Right cardiac atrium (tissue), 5 donors: Measurements from ENCODE around the gene CDC42EP3. TPM values are rescaled to one million over a fixed set of nuclear protein-coding genes. Genes with fewer than 3 reads are reported as not detected.

ENCODE experiments used
- ATAC-seq, 2 donors: fragments of 200-7000 bp; cut with Tn5 transposase; one replicate each; pipeline versions ENCODE4 v1.8.0 to v1.9.1; 2020; ENCODE audit warnings: moderate library complexity in 2 of 2, mild to moderate bottlenecking in 1 of 2
- DNase-seq, 3 donors: peaks; one replicate each; pipeline ENCODE4 v3.0.0-alpha.2; 2020
- H3K27ac ChIP-seq: one replicate; pipeline ENCODE4 v1.5.1; 2013; ENCODE audit warnings: mild to moderate bottlenecking, low read length, control low read depth, moderate library complexity
- H3K27me3 ChIP-seq: one replicate; pipeline ENCODE4 v1.6.1; 2013; ENCODE audit not compliant: control insufficient read depth, insufficient read depth
- H3K4me1 ChIP-seq: one replicate; pipeline ENCODE4 v1.6.1; 2013; ENCODE audit warnings: low read length; ENCODE audit not compliant: control insufficient read depth, insufficient read depth
- H3K4me3 ChIP-seq: one replicate; pipeline ENCODE4 v1.5.1; 2013; ENCODE audit warnings: low read length, control low read depth
- H3K9me3 ChIP-seq: one replicate; pipeline ENCODE4 v1.6.1; 2013; ENCODE audit warnings: low read length; ENCODE audit not compliant: control insufficient read depth
- WGBS: extraction: QIAGEN DNeasy Blood & Tissue Kit; methylation state at CpG from one replicate; pipeline ENCODE4 v1.1.7; 2013; 5-methylcytosine and 5-hydroxymethylcytosine counted together
- intact Hi-C, 4 donors: fragments of 100-400 bp; cut with DNase I; formaldehyde crosslinking; loops; one replicate each; pipeline versions ENCODE4 v1.11.0 to v1.14.0; 2022 to 2023
- polyA plus RNA-seq: library from polyadenylated mRNA; stranded (reverse); fragments of 200-250 nt; gene quantifications from one replicate; pipeline ENCODE4 v1.2.3, GENCODE V29; 2013
- total RNA-seq, 4 donors: library from RNA; stranded (reverse); fragmentation: NEBNext Ultra II Directional; extraction: Animal tissue kit (Norgen Biotek cat#: 25700); gene quantifications; one replicate each; pipeline ENCODE4 v1.2.1, GENCODE V29; 2021
- donor health status: healthy with polysubstance abuse.
- donor health status: DM: no; HTN: yes; CAD: no.
- donor health status: DM: no; HTN: no; CAD: no.
- donor health status: DM: no; HTN: yes; CAD: no; lungs with severe emphysema.
- donor health status: DM: yes; HTN: yes; CAD: no.

Gene CDC42EP3
- total and polyA plus RNA-seq, 5 donors: 37.3 to 98.4 (median 76.7) TPM

GRCh38 chr2:37645362-37645761 is 26.1 kb downstream of the CDC42EP3 start:
- H3K9me3 ChIP-seq: no peaks in the 10 kb centered on the region
- no peak overlapping the region for H3K27ac ChIP-seq
- no peaks in the 10 kb centered on the region for H3K27me3 ChIP-seq
- 69% methylated on average over 6 of the region's 6 CpGs for WGBS
- DNase-seq (no peak), ATAC-seq (no peak)
- H3K4me3 ChIP-seq: no peak overlapping the region
- H3K4me1 ChIP-seq: peaks cover 15% of the 10 kb centered on the region
- intact Hi-C loops: no loop called here

DNA sequence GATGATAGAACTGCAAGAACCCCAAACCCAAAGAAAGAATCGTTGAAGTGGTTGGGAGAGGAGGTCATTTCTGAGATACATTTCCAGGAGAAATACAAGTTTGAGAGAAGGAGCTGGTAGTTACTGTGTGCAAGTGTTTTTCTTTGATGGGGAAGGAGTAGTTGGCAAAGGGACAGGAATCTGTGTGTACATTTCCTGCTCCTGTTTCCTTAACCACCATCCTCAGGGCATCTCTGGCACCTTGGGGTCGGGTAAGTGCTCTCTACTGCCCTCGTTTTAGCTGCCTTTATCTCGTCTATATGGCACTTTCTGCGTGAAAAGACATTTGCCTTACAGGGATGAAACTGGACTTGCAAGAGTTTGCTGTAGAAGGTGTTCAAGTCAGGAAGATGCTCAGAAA is 27.3 kb downstream of the CDC42EP3 start:
- intact Hi-C loops: no loop called here
- 60% methylated on average over 5 of the region's 5 CpGs for WGBS
- ATAC-seq (no peak), DNase-seq (no peak)
- Histone ChIP-seq H3K27ac (no peak overlapping the region), H3K27me3 (no peaks in the 10 kb centered on the region), H3K4me3 (no peak overlapping the region), H3K4me1 (peaks cover 10% of the 10 kb centered on the region), H3K9me3 (no peaks in the 10 kb centered on the region)

- intact Hi-C loops: no loop called here
- H3K27ac ChIP-seq: no peak overlapping the region
- ATAC-seq: peak in 1 of 2 donors; percentile 59
- H3K4me3 ChIP-seq: no peak overlapping the region
- WGBS: 86% methylated on average over 5 of the region's 5 CpGs
- DNase-seq: no peak
- no peaks in the 10 kb centered on the region for H3K27me3 ChIP-seq
- H3K9me3 ChIP-seq: no peaks in the 10 kb centered on the region
- H3K4me1 ChIP-seq: peaks cover 9% of the 10 kb centered on the region
Measured at GRCh38 chr2:37643730-37644078, 27.7 kb downstream of the CDC42EP3 start.

- DNase-seq (no peak), ATAC-seq (no peak)
- Histone ChIP-seq H3K4me3 (no peak overlapping the region), H3K9me3 (no peaks in the 10 kb centered on the region), H3K4me1 (peaks cover 8% of the 10 kb centered on the region), H3K27ac (no peak overlapping the region), H3K27me3 (no peaks in the 10 kb centered on the region)
- intact Hi-C loops: no loop called here
- WGBS: 90% methylated on average over 6 of the region's 6 CpGs
Measured at GRCh38 chr2:37642907-37643729, 28.3 kb downstream of the CDC42EP3 start.

DNA sequence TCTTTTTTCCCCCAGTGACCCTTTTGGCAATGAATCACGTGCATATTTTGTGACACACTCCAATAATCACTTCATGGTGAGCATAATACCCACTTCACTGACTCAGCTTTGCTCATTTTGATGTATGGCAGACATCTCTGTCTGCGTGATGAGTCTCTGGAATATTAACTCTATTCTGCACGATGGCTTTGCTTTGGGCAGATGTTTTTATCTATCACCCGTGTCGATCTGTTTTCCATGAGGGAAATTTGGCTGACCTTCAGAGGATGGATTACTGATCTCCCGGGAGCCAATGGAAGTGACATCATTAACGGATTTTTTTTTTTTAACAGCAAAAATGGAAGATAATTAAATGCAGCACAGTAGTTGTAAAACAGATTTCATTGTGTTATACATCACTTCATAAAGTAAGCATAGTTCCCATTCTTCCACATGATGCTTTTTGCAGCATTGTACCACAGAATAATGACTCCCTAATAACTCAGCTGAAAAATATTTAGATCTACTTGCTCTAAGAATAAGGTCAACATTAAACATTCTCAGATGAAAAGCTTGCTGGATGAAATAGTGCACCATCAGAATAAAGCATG is 29.8 kb downstream of the CDC42EP3 start:
- 24% methylated on average over 7 of the region's 7 CpGs for WGBS
- no peak for ATAC-seq
- peaks cover 8% of the 10 kb centered on the region for H3K4me1 ChIP-seq

GRCh38 chr2:37639631-37640030 is 31.8 kb downstream of the CDC42EP3 start:
- WGBS: 86% methylated on average over 3 of the region's 3 CpGs
- ATAC-seq (no peak), DNase-seq (no peak)
- Histone ChIP-seq H3K27ac (no peak overlapping the region), H3K4me1 (peaks cover 3% of the 10 kb centered on the region), H3K4me3 (no peak overlapping the region), H3K27me3 (no peaks in the 10 kb centered on the region), H3K9me3 (no peaks in the 10 kb centered on the region)
- intact Hi-C loops: no loop called here

More for the DNA sequence above, 29.8 kb downstream of the CDC42EP3 start:
- Histone ChIP-seq H3K27ac (no peak overlapping the region), H3K27me3 (no peaks in the 10 kb centered on the region), H3K9me3 (no peaks in the 10 kb centered on the region), H3K4me3 (no peak overlapping the region)
- intact Hi-C loops: no loop called here
- DNase-seq: no peak

DNA sequence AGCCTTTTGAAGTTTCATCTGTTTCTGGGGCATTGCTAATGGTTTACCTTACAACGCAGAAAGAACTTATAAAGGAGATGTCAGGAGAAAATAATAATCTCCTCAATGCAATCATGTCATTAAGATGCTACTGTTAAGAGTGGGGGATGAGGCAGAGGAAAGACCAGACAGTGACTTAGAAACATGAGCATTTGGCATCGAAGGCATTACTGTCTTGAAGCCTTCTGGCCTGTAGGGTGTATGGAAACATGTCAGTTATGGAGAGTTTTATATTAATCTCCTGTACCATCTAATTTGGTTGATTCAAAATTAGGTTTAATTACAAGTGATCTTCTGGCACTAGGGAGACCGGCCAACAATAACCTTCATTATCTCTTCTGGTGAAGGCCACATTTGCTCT is 32.5 kb downstream of the CDC42EP3 start:
- Histone ChIP-seq H3K27me3 (no peaks in the 10 kb centered on the region), H3K4me1 (peaks cover 3% of the 10 kb centered on the region), H3K27ac (no peak overlapping the region), H3K9me3 (no peaks in the 10 kb centered on the region), H3K4me3 (no peak overlapping the region)
- DNase-seq (no peak), ATAC-seq (no peak)
- 95% methylated on average over 3 of the region's 3 CpGs for WGBS
- intact Hi-C loops: no loop called here

DNA sequence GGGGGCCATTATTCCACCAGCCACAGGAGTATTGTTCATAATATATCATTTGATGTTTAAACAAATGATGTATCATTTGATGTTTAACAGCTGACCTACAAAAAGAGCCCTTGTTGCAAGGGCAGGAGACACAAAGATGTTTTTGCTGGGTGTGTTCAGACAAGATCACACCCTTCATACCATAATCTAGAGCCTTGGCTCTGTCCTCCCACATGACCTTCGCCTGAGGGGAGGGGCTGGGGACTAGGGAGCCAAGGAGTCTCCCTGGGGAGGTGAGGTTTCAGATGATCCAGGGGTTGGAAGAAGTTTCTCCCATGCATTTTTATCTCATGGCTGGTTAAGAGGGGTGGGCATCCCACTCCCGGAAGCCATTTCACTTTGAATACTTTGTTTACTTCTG is 33.5 kb downstream of the CDC42EP3 start:
- Histone ChIP-seq H3K4me1 (peaks cover 3% of the 10 kb centered on the region), H3K9me3 (no peaks in the 10 kb centered on the region), H3K27me3 (no peaks in the 10 kb centered on the region), H3K4me3 (no peak overlapping the region), H3K27ac (no peak overlapping the region)
- 83% methylated on average over 2 of the region's 2 CpGs for WGBS
- ATAC-seq (no peak), DNase-seq (no peak)
- intact Hi-C loops: no loop called here

DNA sequence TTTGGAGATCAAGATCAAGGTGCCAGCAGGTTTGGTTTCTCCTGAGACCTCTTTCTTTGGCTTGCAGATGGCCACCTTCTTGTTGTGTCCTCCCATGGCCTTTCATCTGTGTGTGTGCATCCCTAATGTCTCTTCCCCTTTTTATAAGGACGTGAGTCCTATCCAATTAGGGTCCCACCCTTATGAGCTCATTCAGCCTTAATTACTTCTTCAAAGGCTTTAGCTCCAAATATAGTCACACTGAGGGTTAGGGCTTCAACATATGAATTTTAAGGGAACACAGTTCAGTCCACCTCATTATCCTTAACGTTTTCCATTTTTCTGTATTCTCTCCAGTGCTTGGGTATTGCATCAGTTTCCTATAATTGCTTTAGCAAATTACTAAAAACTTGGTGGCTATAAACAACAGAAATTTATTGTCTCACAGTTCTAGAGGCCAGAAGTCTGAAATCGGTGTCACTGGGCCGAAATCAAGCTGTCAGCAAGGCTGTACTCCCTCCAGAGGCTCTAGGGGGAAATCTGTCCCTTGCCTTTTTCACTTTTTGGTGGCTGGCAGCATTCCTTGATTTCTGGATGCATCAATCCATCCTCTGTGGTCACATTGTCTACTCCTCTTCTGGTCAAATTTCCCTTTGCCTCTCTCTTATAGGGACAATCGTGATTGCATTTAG is 34.1 kb downstream of the CDC42EP3 start:
- Histone ChIP-seq H3K4me1 (peaks cover 5% of the 10 kb centered on the region), H3K27ac (no peak overlapping the region), H3K4me3 (no peak overlapping the region), H3K27me3 (no peaks in the 10 kb centered on the region), H3K9me3 (no peaks in the 10 kb centered on the region)
- WGBS: 57% methylated on average over 5 of the region's 5 CpGs
- DNase-seq: no peak
- intact Hi-C loops: no loop called here
- ATAC-seq: no peak

- Histone ChIP-seq H3K27ac (no peak overlapping the region), H3K27me3 (no peaks in the 10 kb centered on the region), H3K4me1 (peaks cover 4% of the 10 kb centered on the region), H3K9me3 (no peaks in the 10 kb centered on the region), H3K4me3 (no peak overlapping the region)
- intact Hi-C loops: no loop called here
- DNase-seq (no peak), ATAC-seq (no peak)
- 92% methylated on average over 4 of the region's 4 CpGs for WGBS
Measured at GRCh38 chr2:37636381-37637066, 34.9 kb downstream of the CDC42EP3 start.
